ENCODE measurements around the gene PYDC2. TPM values are rescaled to one million over a fixed set of nuclear protein-coding genes. Genes with fewer than 3 reads are reported as not detected.
"Not testable (repeated sequence)": the region's sequence is repeated elsewhere in the genome, so short reads cannot be mapped to it uniquely, and the experiment has no call there.

PYDC2 gene
- polyA plus RNA-seq, 1 experiment = not detected

- CTCF ChIA-PET = interaction anchor here (0.6 kb wide), 1 partner anchor 23 kb away, joined by 4 read pairs; no protein-coding TSS in a partner anchor
- POLR2A ChIA-PET = no interaction called here
- Histone ChIP-seq H3K4me3 (ENCODE audit: low read depth, low read length) (no peak overlapping the region), H3K27me3 (ENCODE audit: control insufficient read depth, insufficient read depth, low read length) (no peaks in the 10 kb centered on the region), H3K36me3 (ENCODE audit: control insufficient read depth, insufficient read depth, low read length) (no peaks in the 10 kb centered on the region)
- no peak for DNase-seq (ENCODE audit: low read depth)
- TF ChIP-seq CTCF (IDR thresholded peaks at IDR 0.05; ENCODE audit: insufficient read depth, low read depth, low read length) = no peak
Observed at GRCh38 chr3:191473661-191474198, 12.8 kb downstream of the PYDC2 start.

GRCh38 chr3:191476066-191476772 lies 15.3 kb downstream of the PYDC2 start:
- Histone ChIP-seq H3K27me3 (ENCODE audit: control insufficient read depth, insufficient read depth, low read length) (no peaks in the 10 kb centered on the region), H3K36me3 (ENCODE audit: control insufficient read depth, insufficient read depth, low read length) (no peaks in the 10 kb centered on the region), H3K4me3 (ENCODE audit: low read depth, low read length) (no peak overlapping the region)
- CTCF ChIA-PET = no interaction called here
- POLR2A ChIA-PET = no interaction called here
- no peak for DNase-seq (ENCODE audit: low read depth)
- TF ChIP-seq CTCF (IDR thresholded peaks at IDR 0.05; ENCODE audit: insufficient read depth, low read depth, low read length) = no peak

GRCh38 chr3:191483994-191484393 lies 23.0 kb downstream of the PYDC2 start:
- POLR2A ChIA-PET; DNase-seq (ENCODE audit: low read depth); CTCF ChIA-PET; H3K36me3 ChIP-seq (ENCODE audit: control insufficient read depth, insufficient read depth, low read length); H3K27me3 ChIP-seq (ENCODE audit: control insufficient read depth, insufficient read depth, low read length); H3K4me3 ChIP-seq (ENCODE audit: low read depth, low read length): not testable (repeated sequence)

- ChIA-PET POLR2A (no interaction called here), CTCF (no interaction called here)
- Histone ChIP-seq H3K4me3 (ENCODE audit: low read depth, low read length) (no peak overlapping the region), H3K27me3 (ENCODE audit: control insufficient read depth, insufficient read depth, low read length) (no peaks in the 10 kb centered on the region), H3K36me3 (ENCODE audit: control insufficient read depth, insufficient read depth, low read length) (no peaks in the 10 kb centered on the region)
- no peak for DNase-seq (ENCODE audit: low read depth)
- no peak for TF ChIP-seq CTCF (IDR thresholded peaks at IDR 0.05; ENCODE audit: insufficient read depth, low read depth, low read length)
Observed at GRCh38 chr3:191484461-191484860, 23.5 kb downstream of the PYDC2 start.

GRCh38 chr3:191492601-191493000 lies 31.6 kb downstream of the PYDC2 start:
- CTCF ChIA-PET = no interaction called here

More at GRCh38 chr3:191492601-191493000, 31.6 kb downstream of the PYDC2 start:
- POLR2A ChIA-PET = no interaction called here
- H3K4me3 ChIP-seq (ENCODE audit: low read depth, low read length) = no peak overlapping the region
- H3K36me3 ChIP-seq (ENCODE audit: control insufficient read depth, insufficient read depth, low read length) = no peaks in the 10 kb centered on the region
- H3K27me3 ChIP-seq (ENCODE audit: control insufficient read depth, insufficient read depth, low read length) = no peaks in the 10 kb centered on the region
- no peak for DNase-seq (ENCODE audit: low read depth)
- no peak for TF ChIP-seq CTCF (IDR thresholded peaks at IDR 0.05; ENCODE audit: insufficient read depth, low read depth, low read length)
